Fibroblast of mammary gland (primary cell): Measurements from ENCODE around the gene CYP2W1.

ENCODE experiments used
- DNase-seq: peaks from one replicate; pipeline ENCODE4 v3.0.0-alpha.2; 2010; ENCODE audit warnings: low read depth
- H3K4me3 ChIP-seq: 2 replicates; pipeline ENCODE4 v1.5.1; 2011; ENCODE audit warnings: low read depth, mild to moderate bottlenecking, low read length, moderate library complexity; ENCODE audit not compliant: control insufficient read depth
- TF ChIP-seq, protein P1 (sequence below): conservative IDR thresholded peaks from 2 replicates; pipeline ENCODE4 v1.5.1; 2011; ENCODE audit warnings: low read depth, low read length, inconsistent platforms; ENCODE audit not compliant: control insufficient read depth, insufficient read depth

The CYP2W1 gene

DNA sequence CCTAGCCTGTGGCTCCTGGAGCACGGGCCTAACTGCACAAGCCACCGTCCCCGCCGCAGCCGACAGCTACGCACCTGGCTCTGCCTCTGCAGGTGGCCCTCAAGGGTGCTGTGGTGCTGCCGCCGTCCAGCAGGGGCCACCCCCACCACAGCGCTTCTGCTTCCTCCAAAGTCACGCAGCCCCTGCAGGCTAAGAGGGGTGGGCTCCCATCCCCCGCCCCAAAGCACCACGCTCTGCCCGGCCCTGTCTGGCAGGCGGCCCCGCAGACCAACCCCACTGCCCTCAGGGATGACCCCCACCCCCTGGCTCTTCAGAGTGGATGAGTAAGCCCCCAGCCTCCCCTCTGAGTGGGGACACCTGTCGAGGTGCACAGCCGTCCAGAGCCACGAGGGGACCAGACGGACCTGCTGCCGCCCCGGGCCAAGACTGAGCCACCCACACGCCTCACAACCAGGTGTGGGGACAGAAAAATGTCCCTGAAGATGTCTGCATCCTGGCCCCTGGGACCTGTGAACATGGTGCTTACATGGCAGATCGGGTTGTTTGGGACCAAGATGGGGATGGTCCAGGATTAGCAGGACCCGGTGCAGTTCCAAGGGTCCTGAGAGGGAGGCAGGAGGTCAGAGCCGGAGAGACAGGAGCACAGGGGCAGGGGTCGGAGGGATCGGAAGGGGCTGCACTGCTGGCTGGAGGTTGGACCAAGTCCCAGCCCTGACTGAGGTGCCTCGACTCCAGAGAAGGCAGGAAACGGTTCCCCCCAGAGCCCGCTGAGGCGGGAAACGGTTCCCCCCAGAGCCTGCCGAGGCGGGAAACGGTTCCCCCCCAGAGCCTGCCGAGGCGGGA, 19.5 kb upstream of the CYP2W1 start:
- no peak overlapping the region for H3K4me3 ChIP-seq
- TF ChIP-seq, protein P1, sequence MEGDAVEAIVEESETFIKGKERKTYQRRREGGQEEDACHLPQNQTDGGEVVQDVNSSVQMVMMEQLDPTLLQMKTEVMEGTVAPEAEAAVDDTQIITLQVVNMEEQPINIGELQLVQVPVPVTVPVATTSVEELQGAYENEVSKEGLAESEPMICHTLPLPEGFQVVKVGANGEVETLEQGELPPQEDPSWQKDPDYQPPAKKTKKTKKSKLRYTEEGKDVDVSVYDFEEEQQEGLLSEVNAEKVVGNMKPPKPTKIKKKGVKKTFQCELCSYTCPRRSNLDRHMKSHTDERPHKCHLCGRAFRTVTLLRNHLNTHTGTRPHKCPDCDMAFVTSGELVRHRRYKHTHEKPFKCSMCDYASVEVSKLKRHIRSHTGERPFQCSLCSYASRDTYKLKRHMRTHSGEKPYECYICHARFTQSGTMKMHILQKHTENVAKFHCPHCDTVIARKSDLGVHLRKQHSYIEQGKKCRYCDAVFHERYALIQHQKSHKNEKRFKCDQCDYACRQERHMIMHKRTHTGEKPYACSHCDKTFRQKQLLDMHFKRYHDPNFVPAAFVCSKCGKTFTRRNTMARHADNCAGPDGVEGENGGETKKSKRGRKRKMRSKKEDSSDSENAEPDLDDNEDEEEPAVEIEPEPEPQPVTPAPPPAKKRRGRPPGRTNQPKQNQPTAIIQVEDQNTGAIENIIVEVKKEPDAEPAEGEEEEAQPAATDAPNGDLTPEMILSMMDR: no peak
- no peak for DNase-seq

DNA sequence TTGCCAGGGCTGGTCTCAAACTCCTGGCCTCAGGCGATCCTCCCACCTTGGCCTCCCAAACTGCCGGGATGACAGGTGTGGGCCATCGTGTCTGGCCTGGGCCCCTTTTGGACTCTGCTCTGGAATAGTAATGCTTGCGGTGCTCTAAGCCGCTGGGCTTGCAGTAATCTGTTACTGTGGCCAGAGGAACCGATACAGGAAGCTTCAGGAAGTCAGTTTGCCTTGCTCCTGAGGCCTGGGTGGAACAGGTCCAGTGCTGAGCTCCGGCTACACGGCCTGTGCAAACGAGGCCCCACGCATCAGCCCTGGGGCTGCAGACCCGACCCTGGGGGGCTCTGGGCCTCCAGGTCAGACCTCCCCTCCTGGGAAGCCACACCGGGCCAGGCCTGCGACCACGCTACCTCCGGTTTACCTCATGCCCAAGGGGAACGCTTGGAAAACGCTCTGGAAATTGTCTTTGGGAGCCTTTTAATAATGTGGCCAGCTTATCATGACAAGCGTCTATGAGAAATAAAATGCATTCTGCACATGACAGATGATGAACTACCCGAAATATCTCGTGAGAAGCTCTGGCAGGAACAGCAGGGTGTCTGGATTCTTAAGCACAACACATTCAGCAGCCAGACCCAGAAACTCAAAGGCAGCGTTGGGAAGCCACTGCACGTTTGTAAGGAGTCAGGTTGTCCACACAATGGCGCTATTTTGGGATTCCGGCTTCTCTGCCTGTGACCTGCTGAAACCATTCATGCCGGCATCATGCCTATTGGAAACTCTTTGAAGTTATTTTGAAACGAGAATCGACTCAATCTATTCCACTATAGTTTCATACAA, 18.4 kb upstream of the CYP2W1 start:
- peak; percentile 59 for DNase-seq
- no peak overlapping the region for H3K4me3 ChIP-seq

GRCh38 chr7:966291-967069, 16.5 kb upstream of the CYP2W1 start:
- DNase-seq: no peak
- TF ChIP-seq, protein P1: no peak
- H3K4me3 ChIP-seq: no peak overlapping the region

More for the DNA sequence above, 18.4 kb upstream of the CYP2W1 start:
- TF ChIP-seq, protein P1: peak; percentile 38

GRCh38 chr7:967361-968082, 15.5 kb upstream of the CYP2W1 start:
- DNase-seq: no peak
- H3K4me3 ChIP-seq: no peak overlapping the region
- TF ChIP-seq, protein P1: no peak

GRCh38 chr7:968205-969105, 14.5 kb upstream of the CYP2W1 start:
- DNase-seq: no peak

More at GRCh38 chr7:968205-969105, 14.5 kb upstream of the CYP2W1 start:
- TF ChIP-seq, protein P1: no peak
- H3K4me3 ChIP-seq: no peak overlapping the region
